Cardiac muscle cell (in vitro differentiated cells and primary cell): Measurements from ENCODE around the gene GPAT3. TPM values are rescaled to one million over a fixed set of nuclear protein-coding genes. Genes with fewer than 3 reads are reported as not detected.
"Not testable (repeated sequence)": the region's sequence is repeated elsewhere in the genome, so short reads cannot be mapped to it uniquely, and the experiment has no call there.

Experiments
- DNase-seq, 2 donors: peaks; one replicate each; pipeline versions ENCODE4 v3.0.0 to v3.0.0-alpha.2; 2010 to 2017; ENCODE audit warnings: low read depth in 1 of 2, low spot score in 1 of 2
- H3K27ac ChIP-seq: fragments of 200-600 bp; sonication (generic); 2 replicates; pipeline ENCODE4 v1.5.1; 2016
- H3K27me3 ChIP-seq: fragments of 200-600 bp; sonication (generic); 2 replicates; pipeline ENCODE4 v1.6.0; 2016; ENCODE audit warnings: control low read depth
- H3K36me3 ChIP-seq: fragments of 200-600 bp; sonication (generic); 2 replicates; pipeline ENCODE4 v1.5.1; 2016; ENCODE audit warnings: control low read depth
- H3K4me1 ChIP-seq: fragments of 200-600 bp; sonication (generic); 2 replicates; pipeline ENCODE4 v1.8.1; 2017; ENCODE audit warnings: low read depth, mild to moderate bottlenecking, mixed run types
- H3K4me3 ChIP-seq: fragments of 200-600 bp; sonication (generic); 2 replicates; pipeline ENCODE4 v1.5.1; 2016; ENCODE audit warnings: mild to moderate bottlenecking
- H3K9me3 ChIP-seq: fragments of 200-600 bp; sonication (generic); 2 replicates; pipeline ENCODE4 v1.5.1; 2017; ENCODE audit warnings: low read depth, mild to moderate bottlenecking, control low read depth
- polyA plus RNA-seq: library from polyadenylated mRNA; unstranded; fragments of >200 nt; fragmentation: Nextera tagmentation; extraction: Ambion mirVana; gene quantifications from 2 replicates; pipeline ENCODE4 v1.2.1, GENCODE V29; 2016
- total RNA-seq: library from RNA; depleted of rRNA; stranded (reverse); fragments of >200 nt; gene quantifications from 2 replicates; pipeline ENCODE4 v1.2.3, GENCODE V29; 2016
- TF ChIP-seq, protein P1 (sequence below): IDR thresholded peaks from 2 replicates; pipeline ENCODE4 v1.5.1; 2012; ENCODE audit warnings: low read depth, mild to moderate bottlenecking, low read length

GPAT3 gene
- total RNA-seq (2.3 and 5.1 TPM in 2 replicates), polyA plus RNA-seq (3.1 and 5.1 TPM in 2 replicates)

DNA sequence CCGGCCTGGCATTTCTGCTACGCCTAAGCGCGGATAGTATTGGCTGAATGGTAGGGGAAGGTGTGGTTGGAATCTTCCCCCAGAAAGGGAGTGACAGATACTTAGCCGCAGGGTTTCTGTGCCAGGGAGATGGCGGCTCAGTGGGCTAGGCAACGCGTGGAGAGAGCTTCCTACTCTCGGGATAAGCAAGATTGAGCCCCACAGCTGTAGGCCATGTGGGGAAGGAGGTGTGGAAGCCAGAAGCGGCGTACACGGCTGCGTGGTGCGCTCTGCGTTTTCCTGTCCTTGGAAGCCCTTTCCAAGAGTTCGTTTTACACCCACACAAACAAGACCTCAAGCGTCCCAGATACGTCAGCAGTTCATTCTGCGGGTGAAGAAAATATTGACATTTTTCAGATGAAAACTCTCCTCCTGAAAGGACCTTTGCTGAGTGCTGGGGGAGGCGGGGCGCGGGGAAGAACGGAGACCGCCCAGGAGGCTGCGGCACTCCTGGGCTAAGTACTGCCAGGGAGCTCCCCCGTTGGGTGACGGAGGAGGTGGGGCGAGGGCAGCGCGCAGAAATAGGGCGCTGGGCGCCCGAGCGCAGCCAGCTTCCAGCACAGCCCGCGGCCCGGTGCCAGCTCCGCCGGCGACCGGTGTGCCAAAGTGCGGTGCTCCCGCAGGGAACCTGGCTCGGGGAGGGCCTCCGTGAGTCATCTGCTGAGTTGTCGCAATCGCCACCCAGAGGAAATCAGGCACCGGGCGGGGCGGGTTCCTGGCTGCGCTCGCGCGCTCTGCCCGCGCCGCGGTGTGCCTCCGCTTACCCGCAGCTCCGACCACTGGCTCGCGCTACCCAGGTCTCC is at the start of gene GPAT3:
GPAT3 (plus strand) TSS at position 589 of the 842 bp plus-strand sequence. CDS start 515 bp downstream, outside the sequence.
- Histone ChIP-seq H3K4me1 (peaks cover 4% of the 10 kb centered on the region), H3K4me3 (peak within 1 kb of the TSS; percentile 57), H3K27me3 (peaks cover 89% of the 10 kb centered on the region), H3K27ac (no peak within 1 kb of the TSS), H3K9me3 (no peaks in the 10 kb centered on the region), H3K36me3 (no peaks in the 10 kb centered on the region)
- DNase-seq, result peak; percentile 54 to 77
- TF ChIP-seq, protein P1, sequence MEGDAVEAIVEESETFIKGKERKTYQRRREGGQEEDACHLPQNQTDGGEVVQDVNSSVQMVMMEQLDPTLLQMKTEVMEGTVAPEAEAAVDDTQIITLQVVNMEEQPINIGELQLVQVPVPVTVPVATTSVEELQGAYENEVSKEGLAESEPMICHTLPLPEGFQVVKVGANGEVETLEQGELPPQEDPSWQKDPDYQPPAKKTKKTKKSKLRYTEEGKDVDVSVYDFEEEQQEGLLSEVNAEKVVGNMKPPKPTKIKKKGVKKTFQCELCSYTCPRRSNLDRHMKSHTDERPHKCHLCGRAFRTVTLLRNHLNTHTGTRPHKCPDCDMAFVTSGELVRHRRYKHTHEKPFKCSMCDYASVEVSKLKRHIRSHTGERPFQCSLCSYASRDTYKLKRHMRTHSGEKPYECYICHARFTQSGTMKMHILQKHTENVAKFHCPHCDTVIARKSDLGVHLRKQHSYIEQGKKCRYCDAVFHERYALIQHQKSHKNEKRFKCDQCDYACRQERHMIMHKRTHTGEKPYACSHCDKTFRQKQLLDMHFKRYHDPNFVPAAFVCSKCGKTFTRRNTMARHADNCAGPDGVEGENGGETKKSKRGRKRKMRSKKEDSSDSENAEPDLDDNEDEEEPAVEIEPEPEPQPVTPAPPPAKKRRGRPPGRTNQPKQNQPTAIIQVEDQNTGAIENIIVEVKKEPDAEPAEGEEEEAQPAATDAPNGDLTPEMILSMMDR, result no peak

DNA sequence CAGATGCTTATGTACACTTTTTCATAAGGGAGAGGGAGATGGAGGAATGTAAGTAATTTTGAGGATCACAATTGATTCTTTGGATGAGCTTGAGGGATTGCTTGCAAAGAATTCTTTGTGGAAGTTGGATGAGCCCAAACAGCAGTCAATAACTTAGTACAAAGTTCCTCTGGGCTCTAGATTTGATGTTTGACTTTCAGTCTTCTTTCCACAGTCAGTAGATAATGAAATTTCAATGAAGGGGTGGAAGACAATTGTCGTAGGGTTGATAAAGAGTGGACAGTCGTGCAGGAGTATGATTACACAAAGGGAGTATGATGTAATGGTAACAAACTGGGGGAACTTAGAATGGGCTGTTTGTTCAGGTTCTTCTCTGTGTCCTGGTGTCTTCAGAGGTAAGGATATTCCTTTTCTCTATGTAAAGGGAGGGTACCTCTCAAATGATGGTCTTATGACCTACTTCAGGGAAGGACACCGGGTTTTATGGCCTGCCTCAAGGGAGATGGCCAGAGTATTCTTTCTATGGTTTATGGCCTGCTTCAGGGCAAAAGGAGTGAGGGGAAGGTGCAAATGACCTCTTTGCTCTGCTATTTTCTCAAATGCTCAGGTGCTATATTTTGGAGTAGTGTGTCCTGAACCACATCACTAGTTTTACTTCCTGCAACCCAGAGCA is 49.3 kb upstream of the GPAT3 start:
- Histone ChIP-seq H3K4me3 (no peak overlapping the region), H3K9me3 (no peaks in the 10 kb centered on the region), H3K36me3 (no peaks in the 10 kb centered on the region), H3K4me1 (peaks cover 6% of the 10 kb centered on the region), H3K27me3 (no peaks in the 10 kb centered on the region), H3K27ac (no peak overlapping the region)
- DNase-seq, result no peak
- TF ChIP-seq, protein P1, result no peak

DNA sequence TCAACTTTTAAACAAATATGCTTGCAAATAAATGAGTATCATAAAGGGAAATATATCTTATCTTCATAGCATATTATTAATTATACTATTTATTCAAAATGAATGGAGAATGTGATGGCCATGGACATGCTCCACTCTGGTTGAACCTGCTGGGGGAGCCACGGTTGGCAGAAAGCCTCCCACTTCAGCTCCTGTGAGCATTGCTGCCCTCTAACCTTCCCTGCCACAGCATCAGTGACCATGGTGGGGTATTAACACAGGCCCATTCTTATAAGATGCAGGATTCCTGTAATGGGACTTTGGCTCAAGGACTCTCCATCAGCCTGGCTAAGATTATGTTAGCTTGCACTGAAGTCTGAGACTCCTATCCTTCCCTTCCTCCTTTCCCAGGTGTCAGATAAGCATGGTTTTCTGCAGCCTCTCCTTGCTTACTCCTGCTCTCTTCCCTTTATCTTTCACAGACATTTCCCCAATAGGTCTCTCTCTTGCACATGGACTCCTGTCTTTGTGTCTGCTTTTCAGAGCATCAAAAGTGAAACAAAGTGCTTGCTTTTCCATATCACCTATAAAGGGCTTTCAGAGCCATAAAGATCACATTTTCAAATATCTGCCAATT is 46.1 kb upstream of the GPAT3 start:
- Histone ChIP-seq H3K9me3 (no peaks in the 10 kb centered on the region), H3K27me3 (no peaks in the 10 kb centered on the region), H3K4me3 (no peak overlapping the region), H3K4me1 (peaks cover 6% of the 10 kb centered on the region), H3K36me3 (no peaks in the 10 kb centered on the region), H3K27ac (no peak overlapping the region)
- no peak for DNase-seq
- TF ChIP-seq, protein P1, result no peak

DNA sequence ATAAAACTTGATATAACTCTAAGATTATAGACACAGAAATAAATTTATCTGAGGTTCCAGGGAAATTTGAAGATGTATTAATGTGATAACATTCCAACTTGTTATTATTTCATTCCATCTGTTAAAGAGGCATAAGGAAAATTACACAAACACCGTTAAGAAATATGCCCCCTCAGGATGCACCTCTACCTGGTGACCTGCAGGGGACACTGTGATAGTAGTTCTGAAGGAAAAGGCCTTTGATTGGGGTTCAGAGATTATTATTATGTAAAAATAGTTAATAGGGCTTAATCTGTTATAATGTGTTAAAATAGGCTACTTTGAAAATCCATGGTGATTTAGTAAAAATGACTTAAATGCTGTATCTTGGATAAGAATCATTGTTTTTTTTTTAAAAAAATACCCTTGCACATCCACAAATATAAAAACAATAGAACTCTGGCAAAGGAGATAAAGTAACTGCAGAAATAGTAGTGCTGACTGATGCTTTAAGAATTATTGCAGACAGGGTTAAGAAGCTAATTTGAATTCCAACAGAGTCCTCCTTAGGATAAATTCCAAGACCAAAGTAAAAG is 44.9 kb upstream of the GPAT3 start:
- DNase-seq, result peak; percentile 48
- Histone ChIP-seq H3K9me3 (no peaks in the 10 kb centered on the region), H3K36me3 (no peaks in the 10 kb centered on the region), H3K4me1 (peaks cover 4% of the 10 kb centered on the region), H3K4me3 (no peak overlapping the region), H3K27me3 (no peaks in the 10 kb centered on the region), H3K27ac (no peak overlapping the region)
- TF ChIP-seq, protein P1, result peak; percentile 80

DNA sequence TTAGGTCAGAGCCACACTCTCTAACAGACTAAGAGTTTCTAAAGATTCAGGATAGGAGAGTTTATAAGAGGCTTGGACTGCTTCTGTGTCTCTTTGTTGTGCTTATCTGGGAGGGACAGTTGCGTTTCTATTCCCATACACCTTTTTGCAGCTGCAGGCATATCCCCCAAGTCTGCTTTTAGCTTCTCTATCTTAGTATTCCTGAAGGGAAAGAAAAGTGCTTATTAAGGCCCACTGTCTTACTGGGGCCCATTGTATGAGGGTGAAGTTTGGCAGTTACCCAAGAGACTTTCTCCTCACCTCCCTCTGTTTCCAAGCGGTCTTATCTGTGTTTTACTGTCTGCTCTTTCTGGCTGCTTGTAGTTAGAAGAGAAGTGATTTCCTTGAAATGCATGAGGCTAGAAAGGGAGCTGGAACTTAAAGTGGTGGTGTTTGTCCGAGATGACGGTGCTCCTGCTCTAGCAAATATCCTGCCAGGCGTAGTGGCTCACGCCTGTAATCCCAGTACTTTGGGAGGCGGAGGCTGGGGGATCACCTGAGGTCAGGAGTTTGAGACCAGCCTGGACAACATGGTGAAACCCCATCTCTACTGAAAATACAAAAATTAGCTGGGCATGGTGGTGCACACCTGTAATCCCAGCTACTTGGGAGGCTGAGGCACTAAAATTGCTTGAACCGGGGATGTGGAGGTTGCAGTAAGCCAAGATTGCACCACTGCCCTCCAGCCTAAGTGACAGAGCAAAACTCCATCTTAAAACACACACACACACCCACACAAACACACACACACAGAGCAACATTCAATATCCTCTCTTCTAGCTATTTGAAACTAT is 39.6 kb upstream of the GPAT3 start:
- Histone ChIP-seq H3K4me1 (peaks cover 11% of the 10 kb centered on the region), H3K27ac (peak overlapping the region; percentile 86)
- H3K36me3 ChIP-seq, H3K27me3 ChIP-seq, H3K9me3 ChIP-seq, H3K4me3 ChIP-seq: not testable (repeated sequence)
- peak; percentile 11 to 52 for DNase-seq
